Immature natural killer cell (primary cell): Measurements from ENCODE around the gene GRK5. TPM values are rescaled to one million over a fixed set of nuclear protein-coding genes. Genes with fewer than 3 reads are reported as not detected.

Experiments
- DNase-seq, 3 donors: peaks; one replicate each; pipeline ENCODE4 v3.0.0; 2022; ENCODE audit warnings: mixed read lengths in 1 of 3
- H3K27ac Mint-ChIP-seq, 6 donors: one replicate each; pipeline ENCODE4 v1.8.0; 2020; ENCODE audit warnings: mixed read lengths in 6 of 6, mild to moderate bottlenecking in 5 of 6, inconsistent platforms in 4 of 6, moderate library complexity in 3 of 6
- H3K27me3 Mint-ChIP-seq, 3 donors: one replicate each; pipeline ENCODE4 v1.8.0; 2020 to 2021; ENCODE audit warnings: low read depth in 3 of 3, mild to moderate bottlenecking in 3 of 3, mixed read lengths in 3 of 3, moderate library complexity in 3 of 3, inconsistent platforms in 1 of 3
- H3K36me3 Mint-ChIP-seq, 3 donors: one replicate each; pipeline ENCODE4 v1.8.0; 2020; ENCODE audit warnings: mixed read lengths in 3 of 3, inconsistent platforms in 2 of 3, mild to moderate bottlenecking in 2 of 3
- H3K4me1 Mint-ChIP-seq, 2 donors: one replicate each; pipeline ENCODE4 v1.8.0; 2020; ENCODE audit warnings: inconsistent platforms in 2 of 2, mild to moderate bottlenecking in 2 of 2, mixed read lengths in 2 of 2, moderate library complexity in 1 of 2
- H3K4me3 Mint-ChIP-seq, 5 donors: one replicate each; pipeline ENCODE4 v1.8.0; 2020; ENCODE audit warnings: mild to moderate bottlenecking in 5 of 5, mixed read lengths in 5 of 5, inconsistent platforms in 3 of 5, moderate library complexity in 3 of 5
- H3K9me3 Mint-ChIP-seq, 6 donors: one replicate each; pipeline ENCODE4 v1.8.0; 2020; ENCODE audit warnings: mild to moderate bottlenecking in 6 of 6, mixed read lengths in 6 of 6, inconsistent platforms in 4 of 6, moderate library complexity in 3 of 6
- polyA plus RNA-seq, 3 donors: library from polyadenylated mRNA; unstranded; fragments of 300-500 nt; fragmentation: Illumina TruSeq; gene quantifications; one replicate each; pipeline ENCODE4 v1.2.3, GENCODE V29; 2021

GRK5 gene
- polyA plus RNA-seq, 3 donors from 2014 or later, result 2.1 to 12.4 (median 3.3) TPM

- DNase-seq, result no peak
- H3K9me3 Mint-ChIP-seq, result no peaks in the 10 kb centered on the region
- H3K27ac Mint-ChIP-seq, result no peak overlapping the region
- peaks cover 2 to 7% (median 5%) of the 10 kb centered on the region in 3 donors for H3K27me3 Mint-ChIP-seq
- H3K36me3 Mint-ChIP-seq, result peaks cover 0 to 4% (median 0%) of the 10 kb centered on the region in 3 donors
- no peak overlapping the region for H3K4me3 Mint-ChIP-seq
- peaks cover 0 to 4% of the 10 kb centered on the region in 2 donors for H3K4me1 Mint-ChIP-seq
These were observed 239.3 kb downstream of the GRK5 start for GRCh38 chr10:119446441-119447277.

DNA sequence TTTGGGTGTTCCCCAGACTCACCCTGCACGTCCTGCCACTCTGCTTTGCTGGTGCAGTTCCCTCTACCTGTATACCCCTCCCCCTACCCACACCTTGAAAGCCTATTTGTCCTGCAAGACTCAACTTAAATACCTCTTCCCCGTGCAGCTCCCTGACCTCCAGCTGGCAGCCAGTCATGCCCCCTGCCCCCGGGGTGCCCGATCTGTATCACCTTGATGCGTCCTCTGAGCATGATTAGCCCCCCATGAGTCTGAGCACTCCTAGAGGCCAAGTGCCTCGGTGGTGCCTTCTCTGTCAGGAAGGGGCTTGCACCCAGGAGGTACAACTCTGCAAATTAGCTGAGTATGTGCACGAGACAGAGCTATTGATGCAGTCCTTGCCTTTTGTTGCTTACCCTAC is 240.1 kb downstream of the GRK5 start:
- Mint-ChIP-seq H3K27ac (no peak overlapping the region), H3K27me3 (peaks cover 2 to 7% (median 5%) of the 10 kb centered on the region in 3 donors), H3K36me3 (peaks cover 0 to 4% (median 0%) of the 10 kb centered on the region in 3 donors), H3K9me3 (no peaks in the 10 kb centered on the region), H3K4me3 (no peak overlapping the region), H3K4me1 (peaks cover 0 to 4% of the 10 kb centered on the region in 2 donors)
- DNase-seq, result no peak

DNA sequence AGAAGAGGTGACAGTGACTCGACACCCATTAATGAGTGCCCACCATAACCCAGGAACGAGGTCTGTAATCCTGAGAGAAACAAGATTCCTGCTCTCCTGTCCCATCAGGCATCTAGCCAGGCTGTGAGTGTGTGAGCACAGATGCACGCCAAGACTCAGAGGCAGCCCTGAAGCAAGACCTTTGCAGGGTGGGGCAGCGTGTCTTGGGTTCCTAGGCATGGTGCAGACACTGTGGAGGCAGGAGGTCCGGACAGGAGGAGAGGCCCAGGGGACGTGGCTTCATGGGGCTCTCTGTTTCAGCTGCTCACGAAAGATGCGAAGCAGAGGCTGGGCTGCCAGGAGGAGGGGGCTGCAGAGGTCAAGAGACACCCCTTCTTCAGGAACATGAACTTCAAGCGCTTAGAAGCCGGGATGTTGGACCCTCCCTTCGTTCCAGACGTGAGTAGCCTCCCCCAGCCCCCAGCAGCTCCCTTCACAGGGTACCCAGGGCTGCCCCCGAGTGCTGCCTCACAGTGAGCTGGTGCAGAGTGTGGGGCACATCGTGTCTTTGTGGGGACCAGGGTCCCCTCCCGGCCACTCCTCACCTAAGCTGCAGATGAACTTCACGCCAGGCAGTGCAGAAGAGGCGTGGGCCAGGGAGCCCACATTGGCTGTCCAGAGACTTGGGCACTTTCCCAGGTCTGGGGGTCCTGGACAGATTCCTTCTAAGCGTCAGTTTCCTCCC is 240.6 kb downstream of the GRK5 start:
- DNase-seq, result no peak
- Mint-ChIP-seq H3K9me3 (no peaks in the 10 kb centered on the region), H3K36me3 (peaks cover 0 to 4% (median 0%) of the 10 kb centered on the region in 3 donors), H3K27ac (no peak overlapping the region), H3K4me1 (peaks cover 0 to 4% of the 10 kb centered on the region in 2 donors), H3K27me3 (peaks cover 2 to 7% (median 5%) of the 10 kb centered on the region in 3 donors), H3K4me3 (no peak overlapping the region)

DNA sequence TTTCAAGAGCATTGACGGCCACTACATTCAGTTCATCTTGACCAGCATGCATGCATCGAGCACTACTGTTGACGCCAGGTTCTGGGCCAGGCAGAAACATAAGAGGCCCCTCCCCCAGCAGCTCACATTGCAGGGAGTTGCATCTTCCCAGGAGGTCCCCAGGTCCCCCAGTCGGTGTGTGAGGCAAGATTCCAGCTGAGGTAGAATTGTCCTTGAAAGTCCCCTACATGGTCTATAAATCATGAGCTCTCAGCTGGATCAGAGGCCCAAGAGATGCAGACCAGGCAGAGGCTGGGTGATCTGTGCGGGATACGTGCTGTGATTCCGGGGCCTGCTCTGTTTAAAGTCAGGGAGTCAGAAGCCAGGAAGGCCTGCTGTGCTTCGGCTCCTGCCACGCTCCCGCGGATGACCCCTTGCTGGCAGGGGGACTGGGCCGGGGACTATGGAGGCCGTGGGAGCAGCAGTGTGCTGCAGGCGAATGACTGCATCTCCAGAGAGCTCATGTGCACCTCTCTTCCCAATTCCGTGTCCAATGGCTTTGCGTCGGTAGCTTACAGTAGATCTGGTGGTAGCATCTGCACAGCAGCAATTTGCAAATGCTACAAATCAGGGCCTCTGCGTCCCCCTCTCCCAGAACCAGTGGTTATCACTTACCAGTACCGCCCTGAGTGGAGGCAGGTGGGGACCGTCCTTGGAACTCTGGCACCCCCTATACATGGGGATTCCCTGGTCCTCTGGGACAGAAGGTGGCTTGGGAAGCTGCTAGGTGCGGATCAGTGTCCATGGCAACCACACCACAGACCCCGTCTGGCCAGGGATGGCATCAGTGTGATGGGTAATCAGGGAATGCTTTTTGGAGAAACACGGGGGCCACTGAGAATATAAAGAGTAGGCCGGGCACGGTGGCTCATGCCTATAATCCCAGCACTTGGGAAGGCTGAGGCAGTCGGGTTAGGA is 241.5 kb downstream of the GRK5 start:
- DNase-seq, result no peak
- Mint-ChIP-seq H3K36me3 (peaks cover 0 to 6% (median 0%) of the 10 kb centered on the region in 3 donors), H3K27me3 (peaks cover 2 to 5% (median 4%) of the 10 kb centered on the region in 3 donors), H3K9me3 (no peaks in the 10 kb centered on the region), H3K4me3 (no peak overlapping the region), H3K4me1 (peaks cover 0 to 4% of the 10 kb centered on the region in 2 donors), H3K27ac (no peak overlapping the region)

DNA sequence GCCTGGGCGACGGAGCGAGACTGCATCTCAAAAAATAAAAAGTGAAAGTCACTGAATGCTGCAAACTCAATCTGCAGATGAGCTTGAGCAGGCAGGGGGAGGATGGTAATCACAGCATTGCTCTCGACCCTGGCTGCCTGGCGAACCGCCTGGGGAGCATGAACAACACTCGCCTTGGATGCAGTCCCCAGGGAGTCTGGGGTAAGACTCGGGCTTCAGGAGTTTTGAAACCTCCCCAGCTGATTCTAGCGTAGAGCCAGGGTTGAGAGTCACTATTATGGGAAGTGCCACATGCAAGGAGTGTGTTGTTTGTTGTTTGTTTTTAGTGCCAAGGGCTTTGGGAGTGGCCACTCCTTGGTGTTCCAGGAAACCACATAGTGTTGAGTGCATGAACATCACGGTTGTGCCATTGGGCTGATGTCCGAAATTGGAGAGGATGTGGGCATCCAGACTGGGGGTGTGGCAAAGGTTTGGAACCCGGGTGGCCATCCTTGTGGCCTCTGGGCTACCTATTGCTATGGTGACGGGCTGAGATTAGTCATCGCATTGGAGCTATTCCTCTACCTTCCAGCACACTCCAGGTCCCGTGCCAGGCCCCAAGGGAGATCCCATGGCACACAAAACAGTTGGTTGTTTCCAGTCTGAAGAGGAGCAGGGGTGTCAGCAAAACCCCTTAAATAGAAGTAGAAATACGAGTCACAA is 242.5 kb downstream of the GRK5 start:
- Mint-ChIP-seq H3K36me3 (peaks cover 0 to 15% (median 0%) of the 10 kb centered on the region in 3 donors), H3K27me3 (peaks cover 2 to 5% (median 3%) of the 10 kb centered on the region in 3 donors), H3K9me3 (no peaks in the 10 kb centered on the region), H3K27ac (peak overlapping the region in 2 of 6 donors; percentile 31 to 53), H3K4me3 (no peak overlapping the region), H3K4me1 (peaks cover 0 to 4% of the 10 kb centered on the region in 2 donors)
- no peak for DNase-seq

DNA sequence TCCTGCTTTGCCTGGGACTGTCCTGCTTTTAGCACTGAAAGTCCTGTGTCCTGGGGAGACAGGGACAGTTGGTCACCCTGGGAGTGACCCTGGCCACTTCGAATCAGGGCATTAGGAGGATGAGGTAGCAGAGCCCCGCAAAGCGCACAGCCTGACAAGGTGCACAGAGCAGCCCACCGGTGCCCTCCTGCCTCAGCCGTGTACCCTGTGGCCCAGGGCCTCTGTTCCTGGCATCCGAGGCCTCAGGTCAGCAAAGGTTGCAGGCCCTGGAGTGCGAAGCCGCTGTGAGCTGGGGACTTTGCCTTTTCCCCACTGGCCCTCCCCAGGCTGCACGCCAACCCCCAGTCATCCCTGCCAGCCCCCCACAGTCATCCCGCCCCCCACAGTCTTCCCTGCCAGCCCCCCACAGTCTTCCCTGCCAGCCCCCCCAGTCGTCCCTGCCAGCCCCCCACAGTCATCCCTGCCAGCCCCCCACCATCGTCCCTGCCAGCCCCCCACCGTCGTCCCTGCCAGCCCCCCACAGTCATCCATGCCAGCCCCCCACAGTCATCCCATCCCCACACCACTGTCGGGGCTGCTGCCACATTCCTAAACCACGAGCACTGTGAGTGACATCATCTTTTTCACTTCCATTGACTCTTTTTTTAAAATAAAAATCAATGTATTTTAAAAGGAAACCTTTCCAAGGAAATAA is 243.4 kb downstream of the GRK5 start:
- no peak for DNase-seq
- H3K27me3 Mint-ChIP-seq, result peaks cover 0 to 1% (median 1%) of the 10 kb centered on the region in 3 donors
- H3K4me1 Mint-ChIP-seq, result peaks cover 0 to 3% of the 10 kb centered on the region in 2 donors
- no peak overlapping the region for H3K4me3 Mint-ChIP-seq
- H3K36me3 Mint-ChIP-seq, result peaks cover 0 to 15% (median 0%) of the 10 kb centered on the region in 3 donors
- no peaks in the 10 kb centered on the region for H3K9me3 Mint-ChIP-seq
- no peak overlapping the region for H3K27ac Mint-ChIP-seq

DNA sequence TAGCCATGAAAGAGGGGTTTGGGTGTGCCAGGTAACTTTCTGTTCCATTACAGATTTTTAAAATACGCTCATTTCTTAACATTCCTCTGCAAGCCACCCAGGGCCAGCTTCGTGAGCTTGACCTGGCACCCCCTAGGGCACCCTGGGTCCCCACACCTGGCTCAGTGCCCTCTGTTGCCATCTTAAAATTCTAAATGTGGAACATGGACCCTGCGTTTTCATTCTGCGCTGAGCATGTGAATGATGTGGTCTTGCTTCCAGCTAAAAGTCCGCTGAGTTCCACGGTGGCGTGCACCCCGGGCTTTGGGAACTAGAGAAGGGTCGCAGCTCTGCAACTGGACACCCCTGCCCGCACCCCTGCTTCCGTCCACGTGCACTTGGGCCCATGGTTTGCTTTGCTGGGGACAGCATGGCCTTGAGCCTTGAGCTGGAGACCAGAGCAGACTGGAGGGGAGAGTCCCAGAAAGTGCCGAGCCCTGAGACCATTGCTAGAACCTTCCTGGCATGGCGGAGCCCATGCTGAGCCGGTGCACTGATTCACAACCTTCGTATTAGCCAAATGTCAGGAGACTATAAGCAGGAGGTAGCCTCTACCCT is 244.0 kb downstream of the GRK5 start:
- no peaks in the 10 kb centered on the region for H3K9me3 Mint-ChIP-seq
- H3K27ac Mint-ChIP-seq, result no peak overlapping the region
- peaks cover 0 to 1% (median 0%) of the 10 kb centered on the region in 3 donors for H3K27me3 Mint-ChIP-seq
- H3K4me3 Mint-ChIP-seq, result no peak overlapping the region
- no peak for DNase-seq
- H3K4me1 Mint-ChIP-seq, result no peaks in the 10 kb centered on the region
- peaks cover 0 to 15% (median 0%) of the 10 kb centered on the region in 3 donors for H3K36me3 Mint-ChIP-seq

DNA sequence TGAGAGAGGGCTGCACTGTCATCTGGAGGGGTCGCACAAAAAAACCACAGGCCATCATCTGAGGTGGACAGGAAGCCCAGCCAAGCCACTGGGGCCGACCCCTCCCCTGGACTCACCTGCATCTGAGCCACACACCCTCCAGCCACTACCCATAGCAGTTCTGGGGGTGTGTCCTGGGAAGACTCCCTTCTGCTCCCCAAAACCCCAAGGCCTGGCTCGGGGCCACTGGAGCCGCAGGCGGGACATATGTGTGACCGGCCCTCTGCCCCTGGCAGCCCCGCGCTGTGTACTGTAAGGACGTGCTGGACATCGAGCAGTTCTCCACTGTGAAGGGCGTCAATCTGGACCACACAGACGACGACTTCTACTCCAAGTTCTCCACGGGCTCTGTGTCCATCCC is 245.0 kb downstream of the GRK5 start:
- no peak for DNase-seq
- peaks cover 0 to 11% (median 0%) of the 10 kb centered on the region in 3 donors for H3K36me3 Mint-ChIP-seq
- no peak overlapping the region for H3K27ac Mint-ChIP-seq
- peaks cover 0 to 1% (median 0%) of the 10 kb centered on the region in 3 donors for H3K27me3 Mint-ChIP-seq
- no peaks in the 10 kb centered on the region for H3K9me3 Mint-ChIP-seq
- H3K4me3 Mint-ChIP-seq, result no peak overlapping the region
- no peaks in the 10 kb centered on the region for H3K4me1 Mint-ChIP-seq

GRCh38 chr10:119453313-119453712 is 245.9 kb downstream of the GRK5 start:
- Mint-ChIP-seq H3K4me1 (no peaks in the 10 kb centered on the region), H3K27me3 (peaks cover 0 to 1% (median 0%) of the 10 kb centered on the region in 3 donors), H3K9me3 (no peaks in the 10 kb centered on the region), H3K36me3 (peaks cover 0 to 11% (median 0%) of the 10 kb centered on the region in 3 donors), H3K27ac (no peak overlapping the region), H3K4me3 (no peak overlapping the region)
- DNase-seq, result no peak

GRCh38 chr10:119454316-119454715 is 246.9 kb downstream of the GRK5 start:
- H3K36me3 Mint-ChIP-seq, result peaks cover 0 to 11% (median 0%) of the 10 kb centered on the region in 3 donors
- no peaks in the 10 kb centered on the region for H3K4me1 Mint-ChIP-seq
- H3K4me3 Mint-ChIP-seq, result no peak overlapping the region
- peak overlapping the region in 1 of 6 donors; percentile 40 for H3K27ac Mint-ChIP-seq
- no peaks in the 10 kb centered on the region for H3K9me3 Mint-ChIP-seq
- no peaks in the 10 kb centered on the region for H3K27me3 Mint-ChIP-seq
- no peak for DNase-seq

GRCh38 chr10:119454990-119455389 is 247.6 kb downstream of the GRK5 start:
- Mint-ChIP-seq H3K27me3 (peaks cover 0 to 3% (median 0%) of the 10 kb centered on the region in 3 donors), H3K4me3 (no peak overlapping the region), H3K27ac (no peak overlapping the region), H3K4me1 (no peaks in the 10 kb centered on the region), H3K9me3 (no peaks in the 10 kb centered on the region), H3K36me3 (peaks cover 0 to 11% (median 0%) of the 10 kb centered on the region in 3 donors)
- no peak for DNase-seq
